Thyroid gland (tissue), 4 donors: ENCODE data around the gene TIAL1.

ENCODE experiments used
- CTCF ChIP-seq, 6 experiments: fragments of 200-600 bp in 3 of 6; fragments of 450-650 bp in 3 of 6; sonication (generic) in 3 of 6; IDR thresholded peaks; one replicate each; pipeline ENCODE4 v1.5.1; 2016 to 2019; ENCODE audit warnings: antibody characterized with exemption in 6 of 6, mild to moderate bottlenecking in 2 of 6, inconsistent platforms in 1 of 6, moderate library complexity in 1 of 6
- POLR2A ChIP-seq, 2 donors: fragments of 450-650 bp; IDR thresholded peaks; one replicate each; pipeline ENCODE4 v1.6.1; 2017; ENCODE audit warnings: antibody characterized with exemption in 2 of 2, mild to moderate bottlenecking in 2 of 2, moderate library complexity in 1 of 2

DNA sequence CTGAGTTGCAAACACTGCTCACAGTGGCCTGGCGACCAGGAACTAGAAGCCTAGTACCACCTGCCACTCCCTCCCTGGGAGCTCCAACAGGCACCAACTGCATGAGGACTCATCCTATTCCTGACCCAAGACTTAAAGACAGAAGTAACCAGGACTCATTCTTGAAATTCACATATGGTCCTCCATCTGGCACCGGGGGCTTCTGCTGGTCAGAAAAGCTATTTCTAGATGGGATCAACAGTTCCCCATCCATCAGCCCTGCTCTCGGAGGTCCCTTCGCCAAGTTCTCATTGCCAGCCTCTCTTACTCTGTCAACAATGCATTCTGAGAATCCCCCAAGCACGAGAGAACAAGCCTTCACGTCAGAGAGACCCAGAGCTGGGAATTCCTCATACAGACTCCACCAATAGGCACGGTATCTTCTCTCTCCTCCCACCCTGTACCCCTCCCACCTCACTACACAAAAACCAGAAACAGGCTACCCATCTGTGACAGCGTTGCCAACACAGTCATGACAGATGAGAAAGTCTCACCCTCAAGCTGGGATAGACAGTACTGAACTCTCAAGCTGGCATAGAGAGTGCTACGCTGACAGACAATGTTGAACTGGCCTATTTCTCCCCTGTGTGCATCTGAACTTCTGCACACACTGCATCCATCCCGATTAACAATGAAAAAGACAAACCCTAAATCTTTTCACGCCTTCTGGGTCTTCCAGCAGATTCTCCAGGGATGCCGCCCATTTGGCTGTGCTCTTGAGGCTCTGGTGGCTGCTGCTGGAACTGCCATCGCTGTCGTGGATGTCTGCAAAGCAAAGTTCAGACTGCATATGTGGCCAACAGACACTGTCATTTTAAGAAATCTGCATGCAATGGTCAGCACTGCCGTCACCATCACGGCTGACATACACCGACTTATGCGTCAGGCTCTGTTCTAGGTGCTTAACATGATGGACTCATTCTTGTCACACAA lies 69.9 kb downstream of the TIAL1 start:
- TF ChIP-seq CTCF (IDR thresholded peaks at IDR 0.05): peak in 2 of 6 experiments; percentile 0 to 7
- no peak for TF ChIP-seq POLR2A (IDR thresholded peaks at IDR 0.05)
